Activated naive CD4-positive, alpha-beta T cell treated with anti-CD3 and anti-CD28 coated beads, Interleukin-2, amount 50 U/mL, for 16 hours (primary cell): Measurements from ENCODE around the gene ITGB6.
A peak's percentile ranks its signal among the peaks of the same experiment; 100 is the strongest.

Experiments used
- DNase-seq: peaks from one replicate; pipeline ENCODE4 v3.0.0-alpha.2; 2020

Gene ITGB6

DNA sequence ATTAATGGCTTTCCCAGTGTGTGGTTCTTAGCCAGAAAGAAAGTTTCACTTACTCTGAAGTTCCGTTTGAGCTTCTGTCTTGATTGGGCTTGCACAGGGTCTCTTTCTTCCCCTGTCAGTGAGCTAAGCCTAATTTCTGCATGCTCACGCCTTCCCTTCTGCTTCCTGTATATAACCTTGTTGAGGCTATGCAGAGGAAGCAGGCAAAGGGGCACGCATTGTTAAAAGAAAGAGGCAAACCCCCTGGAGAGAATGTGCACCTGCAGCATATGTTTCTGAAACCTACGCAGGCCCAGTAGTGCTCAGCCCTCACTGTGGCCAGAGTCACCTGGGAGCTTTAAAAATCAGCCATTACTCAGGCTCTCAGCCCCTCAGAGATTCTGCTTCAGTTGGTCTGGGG lies 123.2 kb downstream of the ITGB6 start:
- no peak for DNase-seq

DNA sequence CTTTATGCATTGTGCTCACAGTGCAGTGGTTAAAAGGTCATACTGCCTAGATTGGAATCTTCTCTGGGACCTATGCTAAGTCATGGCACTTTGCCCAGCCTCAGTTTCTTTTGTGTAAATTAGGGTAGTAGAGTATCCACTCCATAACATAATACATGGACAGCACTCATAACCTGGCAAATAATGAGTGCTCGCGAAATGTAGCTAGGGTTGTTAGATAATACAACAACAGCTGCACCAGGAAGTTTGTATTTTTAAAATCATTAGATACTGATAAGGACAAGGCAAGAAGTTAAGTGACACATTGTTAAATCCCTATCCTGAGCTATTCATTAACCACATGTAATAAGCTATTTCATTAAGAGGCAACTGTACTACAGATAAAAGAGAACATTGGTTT lies 123.8 kb downstream of the ITGB6 start:
- no peak for DNase-seq

DNA sequence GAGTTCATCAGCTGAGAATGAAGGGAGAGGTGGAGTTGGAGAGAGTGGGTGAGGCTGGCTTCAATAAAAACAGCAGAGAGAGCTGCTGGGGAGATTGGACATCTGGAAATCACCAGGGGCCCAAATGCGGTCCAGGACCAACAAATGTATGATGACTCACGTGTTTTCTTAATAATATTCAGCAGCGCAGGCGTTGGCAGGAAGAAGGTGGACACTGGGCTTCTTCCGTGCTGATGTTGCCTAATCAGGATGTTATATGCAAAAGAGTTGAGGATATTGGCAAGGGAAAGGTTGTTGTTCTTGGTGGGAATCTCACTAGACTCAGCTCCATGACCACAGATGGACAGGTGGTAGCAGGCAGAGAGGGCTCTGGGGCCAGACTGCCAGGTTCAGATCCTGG lies 124.9 kb downstream of the ITGB6 start:
- DNase-seq, result no peak

DNA sequence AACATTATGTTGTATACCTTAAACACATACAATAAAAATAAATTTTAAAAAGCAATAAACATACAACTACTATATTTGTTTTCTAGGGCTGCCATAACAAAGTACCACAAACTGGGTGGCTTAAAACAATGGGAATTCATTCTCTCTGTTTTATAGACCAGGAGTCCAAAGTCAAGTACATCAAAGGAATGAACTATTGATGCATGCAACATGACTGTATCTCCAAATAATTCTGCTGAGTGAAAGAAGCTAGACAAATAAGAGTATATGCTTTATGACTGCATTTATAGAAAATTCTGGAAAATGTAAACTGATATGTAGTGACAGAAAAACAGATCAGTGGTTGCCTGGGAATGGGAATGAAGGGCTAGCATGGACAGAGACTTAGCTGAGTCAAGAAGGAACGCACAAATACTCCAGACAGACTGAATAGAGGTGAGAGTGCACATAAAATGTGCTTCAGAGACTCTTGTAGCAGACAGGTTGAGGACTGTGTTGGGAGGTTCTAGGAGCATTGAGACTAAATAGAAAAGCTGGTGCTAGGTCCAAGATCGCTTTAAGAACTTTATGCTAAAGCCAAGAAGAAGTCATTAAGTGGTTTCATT lies 126.7 kb downstream of the ITGB6 start:
- no peak for DNase-seq

DNA sequence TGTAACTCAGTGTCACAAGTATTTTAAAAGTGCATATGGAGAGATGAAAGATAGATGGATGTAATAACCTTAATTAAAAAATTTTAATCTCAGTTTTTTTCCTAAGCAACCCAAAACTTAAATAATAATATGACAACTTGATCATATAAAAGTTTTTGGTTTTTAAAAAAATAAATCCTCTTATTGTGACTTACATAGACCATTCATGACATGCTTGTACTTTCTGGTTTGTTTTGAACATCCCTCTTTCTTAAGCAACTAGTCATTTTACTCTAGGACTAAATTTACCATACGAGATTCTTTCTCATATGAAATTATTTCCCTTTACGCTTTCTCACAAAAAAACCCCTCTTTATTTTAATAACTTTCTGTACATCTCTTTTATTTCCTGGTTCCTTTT lies 131.2 kb downstream of the ITGB6 start:
- no peak for DNase-seq

DNA sequence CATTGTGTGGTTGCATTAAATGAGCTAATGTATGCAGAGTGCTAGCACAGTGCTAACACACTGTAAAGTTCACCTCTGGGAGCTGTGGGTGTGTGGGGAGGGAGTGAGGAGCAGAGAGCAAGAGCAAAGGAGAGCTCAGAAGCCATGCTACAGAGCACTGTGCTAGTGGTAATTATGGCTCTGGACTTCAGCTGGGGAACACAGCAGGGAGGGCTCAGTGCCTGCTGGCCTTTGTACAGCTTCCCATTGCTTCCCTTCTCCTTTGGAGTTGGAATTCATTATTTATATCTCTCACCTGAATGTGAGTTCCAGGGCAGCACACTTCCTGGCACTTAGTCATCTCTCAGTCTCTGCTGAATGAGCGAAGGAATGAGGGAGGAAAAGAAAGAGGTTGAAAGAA lies 135.2 kb downstream of the ITGB6 start:
- no peak for DNase-seq

DNA sequence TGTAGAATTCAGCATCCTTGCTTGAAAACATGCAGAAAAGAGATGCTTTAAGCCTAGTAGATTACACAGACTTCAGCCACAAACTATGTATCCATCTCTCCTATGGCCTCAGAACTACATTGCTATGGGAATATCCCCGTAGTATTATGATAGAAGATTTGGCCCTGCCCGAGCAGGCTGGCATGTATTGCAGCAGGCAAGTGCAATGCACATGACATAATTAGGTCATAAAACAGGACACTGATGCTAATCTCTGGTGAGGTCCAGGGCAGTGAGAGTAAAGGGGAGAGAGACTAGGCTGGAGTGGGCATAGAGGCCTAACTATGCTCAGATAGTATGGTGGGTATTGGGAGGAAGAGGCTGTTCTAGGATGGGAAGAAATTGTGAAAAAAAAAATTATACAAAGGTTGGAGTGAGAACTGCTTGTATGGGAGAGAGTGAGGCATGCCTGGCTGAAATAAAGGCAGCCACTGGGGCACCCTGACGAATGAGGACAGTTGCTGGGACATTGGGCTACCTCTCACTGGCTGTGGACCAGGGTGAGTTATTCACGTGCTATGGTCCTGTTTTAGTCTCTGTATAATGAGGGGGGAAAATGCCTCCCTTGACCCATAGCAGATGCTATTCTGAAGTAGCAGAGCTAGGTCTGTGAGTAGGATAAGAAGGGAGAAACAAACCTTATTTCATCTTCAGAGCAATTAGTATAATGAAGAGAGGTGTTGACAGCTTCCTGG lies 136.0 kb downstream of the ITGB6 start:
- no peak for DNase-seq

DNA sequence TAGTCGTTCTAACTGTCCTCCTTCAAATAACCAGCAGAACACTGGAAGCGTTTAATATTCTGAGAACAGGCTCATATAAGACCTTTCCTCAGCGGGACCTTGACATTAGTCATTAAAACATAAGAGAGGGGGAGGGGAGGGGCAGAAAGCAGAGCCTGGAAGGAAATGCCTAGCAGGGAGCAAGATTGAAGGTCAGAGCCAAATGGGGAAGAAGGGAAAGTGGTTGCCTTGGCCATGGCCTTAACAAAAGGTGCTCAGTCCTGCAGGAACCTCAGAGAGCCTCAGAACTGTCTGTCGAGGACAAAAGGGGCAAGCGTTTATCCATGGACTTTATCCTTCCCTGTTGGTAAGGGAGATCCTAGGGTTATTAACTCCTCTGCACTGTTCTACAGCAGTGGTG lies 136.8 kb downstream of the ITGB6 start:
- no peak for DNase-seq

DNA sequence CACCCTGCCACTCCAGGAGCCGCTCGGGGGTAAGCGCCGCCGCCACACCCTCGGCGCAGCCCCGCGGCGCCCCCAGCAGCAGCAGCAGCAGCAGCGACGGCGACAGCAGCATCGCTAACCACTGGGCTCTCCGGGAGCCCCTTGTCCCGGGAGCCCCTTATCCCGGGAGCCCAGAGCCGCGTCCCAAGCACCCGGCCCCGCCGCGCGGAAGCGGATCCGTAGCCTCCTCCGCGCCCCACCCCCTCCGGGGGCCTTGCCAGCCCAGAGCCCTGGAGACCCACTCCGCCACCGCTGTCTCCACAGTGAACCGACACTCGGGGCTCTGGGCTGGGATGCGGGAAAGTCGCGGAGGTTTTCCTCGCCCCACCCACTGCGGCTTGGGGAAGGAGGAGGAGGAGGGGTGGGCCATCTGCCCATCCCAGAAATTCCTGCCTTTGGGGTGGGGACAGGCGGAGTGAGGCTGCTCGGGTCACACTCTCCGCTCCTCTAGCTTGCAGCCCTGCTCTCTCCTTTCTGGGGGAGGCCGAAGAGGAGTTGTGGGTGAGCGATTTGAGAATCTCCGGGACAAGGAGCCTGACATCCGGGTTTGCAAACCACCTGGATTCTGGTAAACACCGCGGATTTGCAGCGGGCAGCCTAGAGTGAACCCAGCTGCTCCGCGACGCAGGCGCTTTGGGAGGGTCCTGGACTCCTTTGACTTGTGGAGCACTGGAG lies 137.6 kb downstream of the ITGB6 start, which contains the start of gene PLA2R1:
TSS of gene PLA2R1 (minus strand) at position 324 of the 714 bp plus-strand sequence. CDS start at position 112, 212 bp downstream.
- peak; percentile 13 for DNase-seq

DNA sequence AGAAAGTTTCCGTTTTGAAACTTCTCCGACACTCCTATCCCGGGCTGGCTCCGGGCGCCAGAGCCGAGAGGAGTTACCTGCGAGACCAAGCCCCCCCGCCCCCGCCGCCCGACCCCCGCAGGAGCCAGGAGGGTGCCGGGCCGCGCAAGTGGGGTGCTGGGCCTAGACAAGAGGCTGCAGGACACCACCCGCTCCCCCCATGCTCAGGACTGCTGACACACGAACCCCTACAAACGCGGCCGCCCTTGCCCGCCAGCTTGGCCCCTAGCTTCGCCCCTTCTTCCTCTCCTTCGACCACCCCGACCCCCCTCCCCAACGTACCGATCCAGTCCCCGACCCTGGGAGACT lies 138.2 kb downstream of the ITGB6 start:
- no peak for DNase-seq

DNA sequence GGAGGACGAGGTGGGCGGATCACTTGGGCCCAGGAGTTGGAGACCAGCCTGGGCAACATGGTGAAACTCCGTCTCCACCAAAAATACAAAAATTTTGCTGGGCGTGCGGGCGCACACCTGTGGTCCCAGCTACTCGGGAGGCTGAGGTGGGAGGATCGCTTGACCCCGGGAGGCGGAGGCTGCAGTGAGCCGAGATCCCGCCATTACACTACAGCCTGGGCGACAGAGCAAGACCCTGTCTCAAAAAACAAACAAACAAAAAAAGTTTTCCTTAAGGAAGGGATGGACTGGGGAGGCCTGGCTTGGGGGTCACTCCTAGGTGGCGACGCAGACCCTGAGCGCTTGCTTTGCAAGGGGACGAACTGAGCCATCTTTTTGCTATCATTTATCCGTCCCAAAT lies 138.5 kb downstream of the ITGB6 start:
- DNase-seq, result no peak

DNA sequence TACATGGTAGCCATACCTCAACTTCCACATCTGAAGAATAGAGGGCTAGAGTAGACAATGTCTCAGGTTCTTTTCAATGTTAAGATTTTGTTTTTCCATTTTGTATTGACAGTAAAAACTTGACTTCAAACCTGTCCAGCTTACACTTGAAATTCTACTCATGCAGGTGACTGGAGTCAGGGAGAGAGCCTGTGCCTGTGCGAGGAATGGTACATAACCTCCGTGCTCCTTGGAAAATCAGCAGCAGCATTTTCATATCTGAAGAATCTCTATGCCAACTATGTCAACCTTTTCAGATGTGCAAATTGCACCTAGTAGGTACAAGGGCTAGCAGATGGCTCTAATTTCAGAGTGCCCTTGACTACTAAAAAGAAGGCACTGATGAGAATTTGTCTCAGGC lies 139.8 kb downstream of the ITGB6 start:
- no peak for DNase-seq

DNA sequence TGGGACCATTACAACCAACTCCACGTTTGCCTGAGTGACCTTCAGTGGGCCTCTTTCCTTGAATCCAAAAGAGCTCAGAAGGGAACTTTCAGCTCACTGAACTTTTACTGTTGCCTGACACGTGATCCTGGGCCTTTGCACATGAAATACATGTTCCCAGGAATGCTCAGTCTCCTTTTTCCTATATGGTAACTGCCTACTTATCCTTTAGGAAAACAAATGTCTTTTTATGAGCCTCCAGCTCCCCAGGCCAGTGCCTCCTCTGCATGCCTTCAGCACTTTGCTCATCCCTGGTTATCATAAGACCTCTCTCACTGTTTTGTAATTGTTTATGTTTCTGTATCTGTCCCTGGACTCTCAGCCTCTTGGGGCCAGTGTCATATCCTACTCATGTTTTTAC lies 142.7 kb downstream of the ITGB6 start:
- no peak for DNase-seq

DNA sequence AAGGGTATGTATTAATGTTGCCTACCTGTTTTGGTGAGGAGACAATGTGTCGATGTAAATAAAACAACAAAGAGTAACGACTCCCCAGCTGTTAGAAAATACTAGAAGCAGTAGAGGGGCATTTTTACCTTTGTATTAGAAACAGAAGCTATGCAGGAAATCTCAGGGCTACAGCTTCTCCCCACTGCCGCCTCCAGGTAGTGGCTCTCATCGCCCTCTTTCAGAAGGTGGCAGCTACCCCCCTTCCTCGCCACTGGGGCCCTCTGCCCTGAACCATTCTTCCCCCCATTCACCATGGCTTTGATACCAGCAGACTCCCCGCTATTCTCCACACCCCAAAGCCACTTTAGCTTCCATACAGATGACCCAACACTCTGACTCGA lies 144.4 kb downstream of the ITGB6 start:
- DNase-seq, result no peak

DNA sequence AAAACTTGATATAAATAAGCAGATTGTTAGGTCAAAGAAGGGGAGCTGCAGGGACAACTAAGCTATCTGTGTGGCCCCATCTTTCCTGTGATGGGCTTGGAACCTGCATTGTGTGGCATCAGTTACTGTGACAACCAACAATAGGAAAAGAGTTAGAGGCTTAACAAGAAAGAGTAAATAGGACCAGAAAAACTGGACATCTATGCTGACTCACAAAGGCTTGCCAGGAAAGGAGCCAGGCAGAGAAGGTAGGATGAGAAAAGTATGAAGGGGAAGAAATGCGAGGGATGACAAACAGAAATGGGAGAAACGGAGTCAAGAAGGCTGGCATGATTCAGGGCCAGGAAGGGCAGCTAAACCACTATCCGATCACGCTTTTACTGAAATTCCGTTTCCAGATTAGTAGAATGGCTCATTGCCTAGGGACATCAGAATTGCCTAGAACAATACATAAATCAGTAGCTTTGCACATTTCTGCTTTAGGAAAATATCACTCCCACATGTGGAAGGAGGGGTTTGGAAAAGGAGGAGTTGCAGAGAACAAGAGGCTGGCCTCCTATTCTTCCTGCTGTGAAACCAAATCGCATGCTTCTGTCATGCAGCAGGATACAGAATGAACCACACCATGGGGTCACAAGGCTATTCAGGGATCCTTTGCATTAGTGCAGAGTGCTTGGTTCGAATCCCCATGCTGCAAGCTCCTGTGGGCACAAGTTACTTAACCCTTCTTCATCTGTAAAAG lies 144.9 kb downstream of the ITGB6 start:
- no peak for DNase-seq

DNA sequence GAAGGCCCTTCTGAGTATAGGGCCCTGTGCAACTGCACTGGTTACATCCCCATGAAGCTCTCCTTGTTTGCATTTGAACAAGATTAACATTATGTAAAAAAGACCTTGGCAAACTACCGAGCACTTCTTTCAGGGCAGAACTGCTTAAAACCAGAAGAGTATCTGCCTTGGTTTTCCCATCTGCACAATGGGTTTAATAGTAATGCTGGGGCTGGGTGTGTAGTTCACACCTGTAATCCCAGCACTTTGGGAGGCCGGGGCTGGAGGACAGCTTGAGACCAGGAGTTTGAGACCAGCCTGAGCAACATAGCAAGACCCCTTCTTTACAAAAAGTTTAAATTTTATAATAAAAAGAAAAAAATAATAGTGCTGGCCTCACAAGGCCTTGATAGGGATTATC lies 146.1 kb downstream of the ITGB6 start:
- DNase-seq, result no peak

DNA sequence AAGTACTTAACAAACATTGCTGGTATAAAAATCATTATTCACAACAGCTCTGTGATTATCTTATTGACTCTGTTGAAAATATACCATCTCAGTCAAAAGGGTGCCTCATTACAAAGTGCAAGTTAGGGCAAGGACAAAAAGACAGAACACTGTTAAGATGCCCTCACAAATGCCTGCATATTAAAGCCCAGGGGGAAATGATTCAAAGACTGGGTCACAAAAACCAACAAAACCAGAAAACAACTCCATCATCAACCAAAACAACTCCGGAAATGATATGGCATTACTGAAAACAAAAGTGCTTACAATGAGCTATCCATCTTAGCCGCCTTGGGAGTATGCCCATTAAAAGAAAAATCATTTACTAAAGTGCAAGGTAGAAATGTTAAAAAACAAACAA lies 147.5 kb downstream of the ITGB6 start:
- DNase-seq, result no peak

DNA sequence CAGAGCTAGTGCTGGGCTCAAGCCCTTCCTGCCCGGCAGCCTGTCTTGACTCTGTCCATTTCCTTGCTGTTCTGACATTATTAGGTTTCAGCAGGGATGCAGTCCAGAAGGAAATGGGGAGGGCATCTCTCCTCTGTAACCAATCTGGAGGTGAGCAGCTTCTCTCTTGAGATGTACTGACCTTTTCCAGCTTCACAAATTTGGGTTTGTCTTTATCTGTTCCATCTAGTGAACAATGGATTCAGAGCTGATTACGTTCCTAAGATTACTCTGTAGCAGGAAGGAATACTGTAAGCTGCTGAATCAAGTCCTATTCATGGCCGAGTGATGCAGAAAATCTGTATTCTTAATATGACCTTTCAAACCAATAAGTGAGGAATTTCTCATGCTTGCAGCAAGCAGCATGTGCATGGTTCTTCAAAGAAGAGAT lies 148.7 kb downstream of the ITGB6 start:
- no peak for DNase-seq

DNA sequence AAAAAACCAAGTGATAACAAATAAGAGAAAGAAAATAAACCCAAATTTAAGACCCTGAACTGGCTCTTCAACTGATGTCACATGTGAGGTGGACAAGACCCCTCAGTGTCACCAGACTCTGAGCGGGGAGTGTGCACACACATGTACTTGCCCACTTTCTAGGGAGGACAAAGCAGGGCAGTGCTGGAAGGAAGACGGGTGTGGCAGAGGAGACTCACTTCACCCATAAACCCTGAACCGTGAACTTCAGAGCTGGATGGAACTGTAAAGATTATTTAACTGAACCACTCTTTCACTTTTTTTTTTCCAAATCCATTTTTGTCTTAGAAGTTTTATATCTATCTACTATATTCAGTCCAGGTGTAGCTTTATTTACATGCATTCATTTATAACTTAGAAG lies 149.9 kb downstream of the ITGB6 start:
- no peak for DNase-seq
